ENCODE data around the gene DCDC2B. TPM values are rescaled to one million over a fixed set of nuclear protein-coding genes. Genes with fewer than 3 reads are reported as not detected.
A peak's percentile ranks its signal among the peaks of the same experiment; 100 is the strongest.

The DCDC2B gene
- total RNA-seq (2016; rRNA removed; fragmentation: Illumina TruSeq; extraction: Trizol) (not detected in 2 replicates), polyA plus RNA-seq (2011; rRNA removed) (not detected in 2 replicates), polyA minus RNA-seq (2011; rRNA and poly(A)+ RNA removed; ENCODE audit: low replicate concordance) (0.12 TPM in 1 of 2 replicates, not detected in the other), Bru-seq, nascent RNA (percentile 10 among the genes with signal in this experiment), BruChase-seq, experiment 1, labeled RNA remaining after a 6-hour chase (percentile 26 among the genes with signal in this experiment), BruChase-seq, experiment 2, labeled RNA remaining after a 2-hour chase (not detected)
- not detected in 2 replicates for total RNA-seq (2016; cell fraction: cytosol; rRNA removed; fragmentation: Illumina TruSeq; extraction: Trizol; ENCODE audit: low read depth)
- total RNA-seq (2016; cell fraction: insoluble cytoplasmic fraction; rRNA removed; fragmentation: Illumina TruSeq; extraction: Trizol) = not detected in 2 replicates
- not detected in 2 replicates for total RNA-seq (2016; cell fraction: membrane; rRNA removed; fragmentation: Illumina TruSeq; extraction: Trizol)
- total RNA-seq (2016; cell fraction: nucleus; rRNA removed; fragmentation: Illumina TruSeq; extraction: Trizol) = not detected in 2 replicates
- polyA plus RNA-seq (2011; cell fraction: cytosol; rRNA removed) = not detected in 2 replicates
- polyA plus RNA-seq (2011; cell fraction: nucleus; rRNA removed) = not detected in 2 replicates
- polyA plus RNA-seq (2012) = 0.09 and 0.12 TPM in 2 replicates
- polyA plus RNA-seq (2016; cell fraction: cytosol; fragmentation: Illumina TruSeq; extraction: Trizol; ENCODE audit: low read depth) = not detected in 2 replicates
- not detected in 2 replicates for polyA plus RNA-seq (2016; cell fraction: insoluble cytoplasmic fraction; fragmentation: Illumina TruSeq; extraction: Trizol; ENCODE audit: low read depth)
- polyA plus RNA-seq (2016; cell fraction: membrane; fragmentation: Illumina TruSeq; extraction: Trizol; ENCODE audit: low read depth) = not detected in 2 replicates
- not detected in 2 replicates for polyA plus RNA-seq (2016; cell fraction: nucleus; fragmentation: Illumina TruSeq; extraction: Trizol; ENCODE audit: insufficient read depth, low read depth)
- polyA minus RNA-seq (2011; cell fraction: cytosol; rRNA and poly(A)+ RNA removed) = not detected in 2 replicates
- not detected in 2 replicates for polyA minus RNA-seq (2011; cell fraction: nucleus; rRNA and poly(A)+ RNA removed)
- long read RNA-seq, experiment 1 = 0 reads
- long read RNA-seq, experiment 2 = 0 reads

DNA sequence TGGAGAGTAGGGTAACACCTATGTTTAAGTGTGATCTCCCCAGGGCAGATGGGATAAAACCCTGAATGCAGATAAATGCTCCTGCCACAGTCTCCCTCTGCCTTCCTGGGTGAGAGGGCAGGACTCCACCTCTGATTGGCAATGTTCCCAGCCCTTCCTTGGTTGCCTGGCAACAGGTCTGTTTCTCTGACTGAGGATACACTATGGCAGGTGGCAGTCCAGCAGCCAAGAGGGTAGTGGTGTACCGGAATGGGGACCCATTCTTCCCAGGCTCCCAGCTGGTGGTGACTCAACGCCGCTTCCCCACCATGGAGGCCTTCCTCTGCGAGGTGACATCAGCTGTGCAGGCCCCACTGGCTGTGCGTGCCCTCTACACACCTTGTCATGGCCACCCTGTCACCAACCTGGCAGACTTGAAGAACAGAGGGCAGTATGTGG is at the start of gene DCDC2B:
Gene DCDC2B (plus strand): TSS at position 199 of the 438 bp plus-strand sequence. CDS start 5 bp downstream, at position 204.
- DNase-seq (ENCODE audit: low spot score) (peak; percentile 24), ATAC-seq (no peak), FAIRE-seq (no peak)
- Histone ChIP-seq H3K4me3 (replicated peaks in 1 of 3; ENCODE audit: insufficient read depth in 1 of 3, low read depth in 2 of 3, low read length in 3 of 3) (no peak within 1 kb of the TSS), H3K79me2 (ENCODE audit: insufficient read depth, low read length) (no peaks in the 10 kb centered on the region), H3K4me2 (ENCODE audit: low read depth, low read length) (no peak within 1 kb of the TSS), H3K9ac (ENCODE audit: insufficient read depth, low read depth, low read length) (no peak within 1 kb of the TSS), H3K36me3 (replicated peaks in 1 of 2; ENCODE audit: control insufficient read depth in 1 of 2, insufficient read depth in 2 of 2, low read length in 2 of 2) (no peaks in the 10 kb centered on the region; a peak in 1 of 5 replicates), H4K20me1 (ENCODE audit: insufficient read depth, low read length) (no peaks in the 10 kb centered on the region), H3K9me3 (ENCODE audit: low read length) (no peaks in the 10 kb centered on the region), H3K27ac (ENCODE audit: extremely low read length, insufficient read depth, low read length) (no peak within 1 kb of the TSS), H2AFZ (ENCODE audit: low read length) (no peak within 1 kb of the TSS), H3K4me1 (ENCODE audit: insufficient read depth, low read length) (peaks cover 9% of the 10 kb centered on the region), H3K27me3 (ENCODE audit: control insufficient read depth in 1 of 2, insufficient read depth in 2 of 2, low read length in 2 of 2) (no peaks in the 10 kb centered on the region)
- intact Hi-C loops (cut with micrococcal nuclease; ENCODE audit: unreplicated experiment) (no loop called here), in situ Hi-C loops (cut with HindIII; ENCODE audit: extremely low pct_ligation_motif_present, low pct_unique_long_range_greater_than_20kb) (no loop called here)
- peak; percentile 19; the same call in 1 of the 2 replicates for TF ChIP-seq POLR2G (IDR thresholded peaks at IDR 0.05; ENCODE audit: low read depth, low read length)
- TF ChIP-seq RFX1 (IDR thresholded peaks at IDR 0.05) = 0 out of 2 replicates have a peak, but pooled peaks have one; percentile 17
- no peak for TF ChIP-seq ZBTB3 (CRISPR knock-in tag; IDR thresholded peaks at IDR 0.05; ENCODE audit: borderline replicate concordance, low read depth)
- POLR2A ChIA-PET = no interaction called here
- no CpG with 5 or more reads among the region's 5 CpGs for WGBS (ENCODE audit: low lambda C conversion rate)
- BruUV-seq (replicated peaks) = no TSS peak
- CTCF ChIA-PET (ENCODE audit: low intra/inter-chr PET ratio, low total read pairs) = no interaction called here

DNA sequence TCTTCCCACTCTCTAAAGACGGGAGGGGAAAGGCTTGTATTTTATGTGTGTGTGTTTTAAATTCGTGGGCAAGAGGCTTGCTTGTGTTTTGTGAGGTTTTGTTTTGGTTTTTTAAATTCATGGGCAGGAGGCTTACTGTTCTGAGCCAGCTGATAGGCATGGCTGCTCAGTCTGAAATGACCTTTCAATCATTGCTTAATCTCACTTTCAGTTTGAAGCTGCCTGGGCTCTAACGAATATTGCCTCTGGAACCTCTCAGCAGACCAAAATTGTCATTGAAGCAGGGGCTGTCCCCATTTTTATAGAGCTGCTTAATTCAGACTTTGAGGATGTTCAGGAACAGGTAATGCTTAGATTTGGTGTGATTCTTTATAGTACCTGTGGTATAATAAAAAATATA is 49.7 kb upstream of the DCDC2B start:
- H4K20me1 ChIP-seq (ENCODE audit: insufficient read depth, low read length) = no peaks in the 10 kb centered on the region
- no TSS peak for BruUV-seq (replicated peaks)
- no peaks in the 10 kb centered on the region for H3K27me3 ChIP-seq (ENCODE audit: control insufficient read depth in 1 of 2, insufficient read depth in 2 of 2, low read length in 2 of 2)
- ChIA-PET POLR2A (no interaction called here), CTCF (ENCODE audit: low intra/inter-chr PET ratio, low total read pairs) (no interaction called here)
- no peak overlapping the region for H2AFZ ChIP-seq (ENCODE audit: low read length)
- H3K36me3 ChIP-seq (replicated peaks in 1 of 2; ENCODE audit: control insufficient read depth in 1 of 2, insufficient read depth in 2 of 2, low read length in 2 of 2) = peaks cover 21 to 79% of the 10 kb centered on the region in 2 experiments; a peak in 4 of 5 replicates
- no peak overlapping the region for H3K4me2 ChIP-seq (ENCODE audit: low read depth, low read length)
- H3K9me3 ChIP-seq (ENCODE audit: low read length) = no peaks in the 10 kb centered on the region
- H3K4me1 ChIP-seq (ENCODE audit: insufficient read depth, low read length) = no peaks in the 10 kb centered on the region
- no peak overlapping the region for H3K4me3 ChIP-seq (replicated peaks in 1 of 3; ENCODE audit: insufficient read depth in 1 of 3, low read depth in 2 of 3, low read length in 3 of 3)
- ATAC-seq (no peak), DNase-seq (ENCODE audit: low spot score) (no peak), FAIRE-seq (no peak)
- intact Hi-C loops (cut with micrococcal nuclease; ENCODE audit: unreplicated experiment) (no loop called here), in situ Hi-C loops (cut with HindIII; ENCODE audit: extremely low pct_ligation_motif_present, low pct_unique_long_range_greater_than_20kb) (no loop called here)
- WGBS (ENCODE audit: low lambda C conversion rate) = 78% methylated on average over 3 of the region's 3 CpGs
- H3K79me2 ChIP-seq (ENCODE audit: insufficient read depth, low read length) = peaks cover 4% of the 10 kb centered on the region
- no peak overlapping the region for H3K9ac ChIP-seq (ENCODE audit: insufficient read depth, low read depth, low read length)
- no peak overlapping the region for H3K27ac ChIP-seq (ENCODE audit: extremely low read length, insufficient read depth, low read length)
- TF ChIP-seq ZFP90 (CRISPR knock-in tag; IDR thresholded peaks at IDR 0.05; ENCODE audit: borderline replicate concordance) = no peak
- no peak for TF ChIP-seq ZNF234 (CRISPR knock-in tag; conservative IDR thresholded peaks at IDR 0.05)
- no peak for TF ChIP-seq ATAD3A (CRISPR knock-in tag; IDR thresholded peaks at IDR 0.05)
- no peak for TF ChIP-seq ZNF879 (CRISPR knock-in tag; IDR thresholded peaks at IDR 0.05)
- no peak for TF ChIP-seq ZNF720 (CRISPR knock-in tag; IDR thresholded peaks at IDR 0.05)
- TF ChIP-seq HHEX (CRISPR knock-in tag; IDR thresholded peaks at IDR 0.05) = no peak
- TF ChIP-seq, protein P1, sequence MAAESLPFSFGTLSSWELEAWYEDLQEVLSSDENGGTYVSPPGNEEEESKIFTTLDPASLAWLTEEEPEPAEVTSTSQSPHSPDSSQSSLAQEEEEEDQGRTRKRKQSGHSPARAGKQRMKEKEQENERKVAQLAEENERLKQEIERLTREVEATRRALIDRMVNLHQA (CRISPR knock-in tag; IDR thresholded peaks at IDR 0.05) = no peak
- TF ChIP-seq KDM6A (CRISPR knock-in tag; IDR thresholded peaks at IDR 0.05; ENCODE audit: low read depth) = no peak
- TF ChIP-seq, protein P2, sequence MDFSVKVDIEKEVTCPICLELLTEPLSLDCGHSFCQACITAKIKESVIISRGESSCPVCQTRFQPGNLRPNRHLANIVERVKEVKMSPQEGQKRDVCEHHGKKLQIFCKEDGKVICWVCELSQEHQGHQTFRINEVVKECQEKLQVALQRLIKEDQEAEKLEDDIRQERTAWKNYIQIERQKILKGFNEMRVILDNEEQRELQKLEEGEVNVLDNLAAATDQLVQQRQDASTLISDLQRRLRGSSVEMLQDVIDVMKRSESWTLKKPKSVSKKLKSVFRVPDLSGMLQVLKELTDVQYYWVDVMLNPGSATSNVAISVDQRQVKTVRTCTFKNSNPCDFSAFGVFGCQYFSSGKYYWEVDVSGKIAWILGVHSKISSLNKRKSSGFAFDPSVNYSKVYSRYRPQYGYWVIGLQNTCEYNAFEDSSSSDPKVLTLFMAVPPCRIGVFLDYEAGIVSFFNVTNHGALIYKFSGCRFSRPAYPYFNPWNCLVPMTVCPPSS (IDR thresholded peaks at IDR 0.05) = no peak
- TF ChIP-seq RAD21 (CRISPR knock-in tag; IDR thresholded peaks at IDR 0.05) = no peak
- TF ChIP-seq, protein P3, sequence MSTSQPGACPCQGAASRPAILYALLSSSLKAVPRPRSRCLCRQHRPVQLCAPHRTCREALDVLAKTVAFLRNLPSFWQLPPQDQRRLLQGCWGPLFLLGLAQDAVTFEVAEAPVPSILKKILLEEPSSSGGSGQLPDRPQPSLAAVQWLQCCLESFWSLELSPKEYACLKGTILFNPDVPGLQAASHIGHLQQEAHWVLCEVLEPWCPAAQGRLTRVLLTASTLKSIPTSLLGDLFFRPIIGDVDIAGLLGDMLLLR (CRISPR knock-in tag; IDR thresholded peaks at IDR 0.05) = no peak
